A549 (cell line): ENCODE measurements around the gene TM4SF5.

Source experiments
- BCL3 ChIP-seq: fragments of >200 bp; sonication (Bioruptor Twin); formaldehyde crosslinking; IDR thresholded peaks from 3 replicates; pipeline ENCODE4 v1.6.1; 2016
- EP300 ChIP-seq, 2 experiments: fragments of >200 bp; sonication (Bioruptor Twin); formaldehyde crosslinking; IDR thresholded peaks; 2 replicates in 1 of 2; 3 replicates in 1 of 2; pipeline ENCODE4 v1.6.1; 2016 to 2017
- FOSB ChIP-seq: fragments of 250-450 bp; sonication (Bioruptor Pico); IDR thresholded peaks from 2 replicates; pipeline ENCODE4 v1.5.0; 2020; ENCODE audit warnings: mild to moderate bottlenecking, moderate library complexity
- POLR2A ChIP-seq: IDR thresholded peaks from 2 replicates; pipeline ENCODE4 v1.6.1; 2012; ENCODE audit warnings: mild to moderate bottlenecking, low read length
- RAD21 ChIP-seq, 2 experiments: fragments of >200 bp in 1 of 2; sonication (Bioruptor Twin) in 1 of 2; formaldehyde crosslinking in 1 of 2; IDR thresholded peaks in 1 of 2; conservative IDR thresholded peaks in 1 of 2; 2 replicates in 1 of 2; 3 replicates in 1 of 2; pipeline ENCODE4 v1.6.1; 2012 to 2018; ENCODE audit warnings: inconsistent platforms in 1 of 2
- RCOR1 ChIP-seq: fragments of 150-350 bp; IDR thresholded peaks from 2 replicates; pipeline ENCODE4 v1.6.1; 2014; ENCODE audit warnings: antibody characterized with exemption, low read length, low read depth
- RNF2 ChIP-seq: fragments of 200-600 bp; sonication (generic); IDR thresholded peaks from 2 replicates; pipeline ENCODE4 v1.6.1; 2016; ENCODE audit warnings: low read depth, mild to moderate bottlenecking, antibody characterized with exemption, moderate library complexity, borderline replicate concordance
- TF ChIP-seq, protein P1 (sequence below): fragments of 200-600 bp; sonication (generic); IDR thresholded peaks from 2 replicates; pipeline ENCODE4 v1.6.1; 2016; ENCODE audit warnings: antibody characterized with exemption, mild to moderate bottlenecking, moderate library complexity
- TF ChIP-seq, protein P2 (sequence below): fragments of >200 bp; sonication (Bioruptor Twin); formaldehyde crosslinking; IDR thresholded peaks from 3 replicates; pipeline ENCODE4 v1.5.1; 2016
- TF ChIP-seq, protein P3 (sequence below): fragments of 450-650 bp; IDR thresholded peaks from 2 replicates; pipeline ENCODE4 v1.6.1; 2014; ENCODE audit warnings: antibody characterized with exemption
- TF ChIP-seq, protein P4 (sequence below): fragments of 150-350 bp; IDR thresholded peaks from 2 replicates; pipeline ENCODE4 v1.6.1; 2014; ENCODE audit warnings: low read depth, mild to moderate bottlenecking, low read length

GRCh38 chr17:4815043-4815675 is 43.5 kb downstream of the TM4SF5 start:
- TF ChIP-seq, protein P1, sequence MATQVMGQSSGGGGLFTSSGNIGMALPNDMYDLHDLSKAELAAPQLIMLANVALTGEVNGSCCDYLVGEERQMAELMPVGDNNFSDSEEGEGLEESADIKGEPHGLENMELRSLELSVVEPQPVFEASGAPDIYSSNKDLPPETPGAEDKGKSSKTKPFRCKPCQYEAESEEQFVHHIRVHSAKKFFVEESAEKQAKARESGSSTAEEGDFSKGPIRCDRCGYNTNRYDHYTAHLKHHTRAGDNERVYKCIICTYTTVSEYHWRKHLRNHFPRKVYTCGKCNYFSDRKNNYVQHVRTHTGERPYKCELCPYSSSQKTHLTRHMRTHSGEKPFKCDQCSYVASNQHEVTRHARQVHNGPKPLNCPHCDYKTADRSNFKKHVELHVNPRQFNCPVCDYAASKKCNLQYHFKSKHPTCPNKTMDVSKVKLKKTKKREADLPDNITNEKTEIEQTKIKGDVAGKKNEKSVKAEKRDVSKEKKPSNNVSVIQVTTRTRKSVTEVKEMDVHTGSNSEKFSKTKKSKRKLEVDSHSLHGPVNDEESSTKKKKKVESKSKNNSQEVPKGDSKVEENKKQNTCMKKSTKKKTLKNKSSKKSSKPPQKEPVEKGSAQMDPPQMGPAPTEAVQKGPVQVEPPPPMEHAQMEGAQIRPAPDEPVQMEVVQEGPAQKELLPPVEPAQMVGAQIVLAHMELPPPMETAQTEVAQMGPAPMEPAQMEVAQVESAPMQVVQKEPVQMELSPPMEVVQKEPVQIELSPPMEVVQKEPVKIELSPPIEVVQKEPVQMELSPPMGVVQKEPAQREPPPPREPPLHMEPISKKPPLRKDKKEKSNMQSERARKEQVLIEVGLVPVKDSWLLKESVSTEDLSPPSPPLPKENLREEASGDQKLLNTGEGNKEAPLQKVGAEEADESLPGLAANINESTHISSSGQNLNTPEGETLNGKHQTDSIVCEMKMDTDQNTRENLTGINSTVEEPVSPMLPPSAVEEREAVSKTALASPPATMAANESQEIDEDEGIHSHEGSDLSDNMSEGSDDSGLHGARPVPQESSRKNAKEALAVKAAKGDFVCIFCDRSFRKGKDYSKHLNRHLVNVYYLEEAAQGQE, result no peak
- TF ChIP-seq RNF2 (no peak), RCOR1 (no peak), RAD21 (conservative IDR thresholded peaks at IDR 0.05 in 1 of 2, IDR thresholded peaks at IDR 0.05 in 1 of 2) (no peak), FOSB (CRISPR knock-in tag) (no peak), EP300 (IDR thresholded peaks at IDR 0.05) (no peak), BCL3 (no peak), POLR2A (no peak)
- TF ChIP-seq, protein P2, sequence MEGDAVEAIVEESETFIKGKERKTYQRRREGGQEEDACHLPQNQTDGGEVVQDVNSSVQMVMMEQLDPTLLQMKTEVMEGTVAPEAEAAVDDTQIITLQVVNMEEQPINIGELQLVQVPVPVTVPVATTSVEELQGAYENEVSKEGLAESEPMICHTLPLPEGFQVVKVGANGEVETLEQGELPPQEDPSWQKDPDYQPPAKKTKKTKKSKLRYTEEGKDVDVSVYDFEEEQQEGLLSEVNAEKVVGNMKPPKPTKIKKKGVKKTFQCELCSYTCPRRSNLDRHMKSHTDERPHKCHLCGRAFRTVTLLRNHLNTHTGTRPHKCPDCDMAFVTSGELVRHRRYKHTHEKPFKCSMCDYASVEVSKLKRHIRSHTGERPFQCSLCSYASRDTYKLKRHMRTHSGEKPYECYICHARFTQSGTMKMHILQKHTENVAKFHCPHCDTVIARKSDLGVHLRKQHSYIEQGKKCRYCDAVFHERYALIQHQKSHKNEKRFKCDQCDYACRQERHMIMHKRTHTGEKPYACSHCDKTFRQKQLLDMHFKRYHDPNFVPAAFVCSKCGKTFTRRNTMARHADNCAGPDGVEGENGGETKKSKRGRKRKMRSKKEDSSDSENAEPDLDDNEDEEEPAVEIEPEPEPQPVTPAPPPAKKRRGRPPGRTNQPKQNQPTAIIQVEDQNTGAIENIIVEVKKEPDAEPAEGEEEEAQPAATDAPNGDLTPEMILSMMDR, result no peak
- TF ChIP-seq, protein P3, sequence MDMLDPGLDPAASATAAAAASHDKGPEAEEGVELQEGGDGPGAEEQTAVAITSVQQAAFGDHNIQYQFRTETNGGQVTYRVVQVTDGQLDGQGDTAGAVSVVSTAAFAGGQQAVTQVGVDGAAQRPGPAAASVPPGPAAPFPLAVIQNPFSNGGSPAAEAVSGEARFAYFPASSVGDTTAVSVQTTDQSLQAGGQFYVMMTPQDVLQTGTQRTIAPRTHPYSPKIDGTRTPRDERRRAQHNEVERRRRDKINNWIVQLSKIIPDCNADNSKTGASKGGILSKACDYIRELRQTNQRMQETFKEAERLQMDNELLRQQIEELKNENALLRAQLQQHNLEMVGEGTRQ, result no peak
- TF ChIP-seq, protein P4, sequence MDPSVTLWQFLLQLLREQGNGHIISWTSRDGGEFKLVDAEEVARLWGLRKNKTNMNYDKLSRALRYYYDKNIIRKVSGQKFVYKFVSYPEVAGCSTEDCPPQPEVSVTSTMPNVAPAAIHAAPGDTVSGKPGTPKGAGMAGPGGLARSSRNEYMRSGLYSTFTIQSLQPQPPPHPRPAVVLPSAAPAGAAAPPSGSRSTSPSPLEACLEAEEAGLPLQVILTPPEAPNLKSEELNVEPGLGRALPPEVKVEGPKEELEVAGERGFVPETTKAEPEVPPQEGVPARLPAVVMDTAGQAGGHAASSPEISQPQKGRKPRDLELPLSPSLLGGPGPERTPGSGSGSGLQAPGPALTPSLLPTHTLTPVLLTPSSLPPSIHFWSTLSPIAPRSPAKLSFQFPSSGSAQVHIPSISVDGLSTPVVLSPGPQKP, result no peak
